A673 (cell line): ENCODE data around the gene MRPS23. TPM values are rescaled to one million over a fixed set of nuclear protein-coding genes. Genes with fewer than 3 reads are reported as not detected.
A peak's percentile ranks its signal among the peaks of the same experiment; 100 is the strongest.

Source experiments
- BruUV-seq: library from RNA; stranded (reverse); fragments of 400-500 nt; replicated peaks from 2 replicates; lab custom pipeline; 2021; lab: Mats Ljungman, UMichigan
- CTCF ChIA-PET: fragments of 300-600 bp; sonication (Branson Sonifier 250); formaldehyde crosslinking; loops from one replicate; lab custom pipeline; 2022; ENCODE audit warnings: antibody characterized with exemption; lab: Charles Lee
- POLR2A ChIA-PET: fragments of 300-600 bp; sonication (Branson Sonifier 250); formaldehyde crosslinking; loops from one replicate; lab custom pipeline; 2022; ENCODE audit warnings: antibody characterized with exemption; ENCODE audit not compliant: low non-redundant PET; lab: Charles Lee
- DNase-seq: peaks from one replicate; pipeline ENCODE4 v3.0.0-alpha.2; 2015; ENCODE audit warnings: low spot score
- H3K27ac ChIP-seq: fragments of 200-600 bp; sonication (generic); 2 replicates; pipeline ENCODE4 v1.5.1; 2016; ENCODE audit warnings: mixed run types, low read depth, mild to moderate bottlenecking, mixed read lengths, antibody characterized with exemption, low read length; ENCODE audit not compliant: poor library complexity, severe bottlenecking
- H3K27me3 ChIP-seq: fragments of 200-600 bp; sonication (generic); replicated peaks from 2 replicates; pipeline ENCODE4 v1.6.1; 2017; ENCODE audit warnings: mixed run types, low read depth, mild to moderate bottlenecking, mixed read lengths, antibody characterized with exemption, low read length; ENCODE audit not compliant: insufficient read depth, poor library complexity
- H3K36me3 ChIP-seq: fragments of 200-600 bp; sonication (generic); 2 replicates; pipeline ENCODE4 v1.6.1; 2016; ENCODE audit warnings: mixed run types, mild to moderate bottlenecking, mixed read lengths, antibody characterized with exemption, low read length; ENCODE audit not compliant: insufficient read depth, poor library complexity, severe bottlenecking
- H3K4me1 ChIP-seq: fragments of 200-600 bp; sonication (generic); 2 replicates; pipeline ENCODE4 v1.6.1; 2017; ENCODE audit warnings: mixed run types, mild to moderate bottlenecking, mixed read lengths, antibody characterized with exemption, low read length; ENCODE audit not compliant: insufficient read depth, poor library complexity, severe bottlenecking
- H3K4me3 ChIP-seq: fragments of 200-600 bp; sonication (generic); 2 replicates; pipeline ENCODE4 v1.5.1; 2016; ENCODE audit warnings: low read depth, mixed run types, mild to moderate bottlenecking, mixed read lengths, low read length; ENCODE audit not compliant: poor library complexity, severe bottlenecking
- H3K9me3 ChIP-seq: fragments of 200-600 bp; sonication (generic); 2 replicates; pipeline ENCODE4 v1.6.1; 2016; ENCODE audit warnings: mixed run types, low read depth, mild to moderate bottlenecking, mixed read lengths, antibody characterized with exemption, low read length; ENCODE audit not compliant: poor library complexity, severe bottlenecking
- CTCF ChIP-seq: fragments of 300-800, 200-600 bp; sonication (generic); conservative IDR thresholded peaks from 2 replicates; pipeline ENCODE4 v1.5.1; 2017; ENCODE audit warnings: low read depth, mild to moderate bottlenecking, antibody characterized with exemption, low read length, moderate library complexity, mixed read lengths
- EZH2 ChIP-seq: fragments of 200-600 bp; sonication (generic); IDR thresholded peaks from 2 replicates; pipeline ENCODE4 v1.6.1; 2017; ENCODE audit warnings: borderline replicate concordance, low read depth, mild to moderate bottlenecking, mixed read lengths, antibody characterized with exemption, low read length; ENCODE audit not compliant: poor library complexity, severe bottlenecking
- intact Hi-C: fragments of 100-400 bp; cut with micrococcal nuclease; formaldehyde crosslinking; loops from one replicate; pipeline ENCODE4 v1.10.0; 2022; ENCODE audit not compliant: unreplicated experiment
- total RNA-seq: library from RNA; stranded (reverse); gene quantifications from 2 replicates; pipeline ENCODE4 v1.2.3, GENCODE V29; 2021

Gene MRPS23
- total RNA-seq, 1 experiment from 2014 or later: 94.2 TPM

- Histone ChIP-seq H3K27me3 (no peaks in the 10 kb centered on the region), H3K36me3 (no peaks in the 10 kb centered on the region), H3K4me1 (peaks cover 10% of the 10 kb centered on the region), H3K4me3 (peak overlapping the region; percentile 39), H3K27ac (no peak overlapping the region), H3K9me3 (no peaks in the 10 kb centered on the region)
- TF ChIP-seq EZH2 (no peak), CTCF (no peak)
- DNase-seq: peak; percentile 44
- CTCF ChIA-PET: interaction anchor here (0.6 to 2.4 kb wide), 15 partner anchors 13 to 702 kb away, joined by 3 to 29 read pairs (median 5); partner anchors contain the start of gene MRPS23
- POLR2A ChIA-PET: interaction anchor here (0.7 kb wide), 1 partner anchor 311 kb away, joined by 9 read pairs; no protein-coding TSS in a partner anchor
- intact Hi-C loops: loop anchor here (1.0 to 5.0 kb wide), 4 partner anchors 85 to 701 kb away; partner anchors contain the start of gene CCDC182
- no TSS peak for BruUV-seq
Measured at GRCh38 chr17:57832314-57833178, 17.3 kb downstream of the MRPS23 start.

- no peaks in the 10 kb centered on the region for H3K27me3 ChIP-seq
- no peak for DNase-seq
- no peaks in the 10 kb centered on the region for H3K36me3 ChIP-seq
- intact Hi-C loops: loop anchor here (5.0 kb wide), 1 partner anchor 84 kb away; the partner anchor contains the start of gene CCDC182
- TF ChIP-seq EZH2: no peak
- TF ChIP-seq CTCF: no peak
- no peak overlapping the region for H3K4me3 ChIP-seq
- ChIA-PET CTCF (no interaction called here), POLR2A (no interaction called here)
- no TSS peak for BruUV-seq
- no peaks in the 10 kb centered on the region for H3K9me3 ChIP-seq
- H3K4me1 ChIP-seq: peaks cover 10% of the 10 kb centered on the region
- no peak overlapping the region for H3K27ac ChIP-seq
Measured at GRCh38 chr17:57830880-57831279, 19.0 kb downstream of the MRPS23 start.

- POLR2A ChIA-PET: no interaction called here
- CTCF ChIA-PET: interaction anchor here (0.7 kb wide), 1 partner anchor 354 kb away, joined by 3 read pairs; no protein-coding TSS in a partner anchor
- Histone ChIP-seq H3K9me3 (no peaks in the 10 kb centered on the region), H3K27ac (no peak overlapping the region), H3K36me3 (no peaks in the 10 kb centered on the region), H3K27me3 (no peaks in the 10 kb centered on the region), H3K4me3 (no peak overlapping the region), H3K4me1 (peaks cover 14% of the 10 kb centered on the region)
- DNase-seq: no peak
- TF ChIP-seq CTCF (no peak), EZH2 (no peak)
- no TSS peak for BruUV-seq
- intact Hi-C loops: no loop called here
Measured at GRCh38 chr17:57823469-57824401, 26.1 kb downstream of the MRPS23 start.
